Endothelial cell of umbilical vein (primary cell): ENCODE measurements around the gene SART3. TPM values are rescaled to one million over a fixed set of nuclear protein-coding genes. Genes with fewer than 3 reads are reported as not detected.

Source experiments
- BruUV-seq: library from RNA; stranded (reverse); fragments of 400-500 nt; replicated peaks from 2 replicates; lab custom pipeline; 2021; lab: Mats Ljungman, UMichigan
- CTCF ChIA-PET: fragments of 300-600, 350-600 bp; sonication (Branson Sonifier 250); formaldehyde crosslinking; loops from one replicate; lab custom pipeline; 2021; ENCODE audit warnings: antibody characterized with exemption, inconsistent platforms; lab: Charles Lee
- POLR2A ChIA-PET: fragments of 300-600, 350-600 bp; sonication (Branson Sonifier 250); formaldehyde crosslinking; loops from one replicate; lab custom pipeline; 2021; ENCODE audit warnings: antibody characterized with exemption, inconsistent platforms; lab: Charles Lee
- DNase-seq: peaks from one replicate; pipeline ENCODE4 v3.0.0-alpha.2; 2011; ENCODE audit warnings: low read depth, low spot score
- FAIRE-seq: peaks from 2 replicates; lab custom pipeline; 2011; peaks lifted over from hg19 to GRCh38; lab: Jason Lieb, UNC
- H2AFZ ChIP-seq: 2 replicates; pipeline ENCODE4 v1.6.0; 2012; ENCODE audit warnings: low read depth, low read length, control low read depth, inconsistent platforms
- H3K27ac ChIP-seq: 2 replicates; pipeline ENCODE4 v1.5.1; 2011; ENCODE audit warnings: low read depth, mild to moderate bottlenecking, control low read depth, low read length, moderate library complexity; ENCODE audit not compliant: insufficient read depth
- H3K27me3 ChIP-seq, 2 experiments: 2 replicates each; pipeline versions ENCODE4 v1.6.0 to v1.6.1; 2011; ENCODE audit warnings: low read length in 2 of 2, mixed read lengths in 1 of 2; ENCODE audit not compliant: control insufficient read depth in 2 of 2, insufficient read depth in 2 of 2
- H3K36me3 ChIP-seq, 2 experiments: 2 replicates in 1 of 2; 3 replicates in 1 of 2; pipeline ENCODE4 v1.5.1; 2011; ENCODE audit warnings: low read length in 2 of 2, mild to moderate bottlenecking in 1 of 2, moderate library complexity in 1 of 2; ENCODE audit not compliant: control insufficient read depth in 2 of 2, insufficient read depth in 2 of 2; ENCODE audit errors: extremely low read depth in 1 of 2
- H3K4me1 ChIP-seq: 3 replicates; pipeline ENCODE4 v1.5.1; 2011; ENCODE audit warnings: mild to moderate bottlenecking, low read length; ENCODE audit not compliant: control insufficient read depth, insufficient read depth; ENCODE audit errors: extremely low read depth
- H3K4me2 ChIP-seq: 2 replicates; pipeline ENCODE4 v1.6.1; 2011; ENCODE audit warnings: low read length, control low read depth, mixed read lengths; ENCODE audit not compliant: insufficient read depth
- H3K4me3 ChIP-seq, 3 experiments: fragments of 200-600 bp in 1 of 3; sonication (generic), shearing (Covaris generic) in 1 of 3; replicated peaks in 1 of 3; 2 replicates each; pipeline ENCODE4 v1.5.1; 2011 to 2016; ENCODE audit warnings: control low read depth in 3 of 3, low read length in 3 of 3, mild to moderate bottlenecking in 2 of 3, inconsistent platforms in 1 of 3, low read depth in 1 of 3, moderate library complexity in 1 of 3; ENCODE audit not compliant: insufficient read depth in 1 of 3
- H3K79me2 ChIP-seq: 2 replicates; pipeline ENCODE4 v1.6.0; 2012; ENCODE audit warnings: low read length, inconsistent platforms; ENCODE audit not compliant: control insufficient read depth, insufficient read depth
- H3K9ac ChIP-seq: replicated peaks from 2 replicates; pipeline ENCODE3; 2011; ENCODE audit warnings: low read length, control low read depth; ENCODE audit not compliant: insufficient read depth; ENCODE audit errors: extremely low read depth
- H3K9me1 ChIP-seq: replicated peaks from 3 replicates; pipeline ENCODE4 v1.6.0; 2011; ENCODE audit warnings: mild to moderate bottlenecking, low read length; ENCODE audit not compliant: control insufficient read depth, insufficient read depth; ENCODE audit errors: extremely low read depth
- H3K9me3 ChIP-seq: replicated peaks from 2 replicates; pipeline ENCODE4 v1.5.1; 2012; ENCODE audit warnings: low read length, inconsistent platforms; ENCODE audit not compliant: control insufficient read depth, insufficient read depth
- H4K20me1 ChIP-seq: replicated peaks from 2 replicates; pipeline ENCODE3; 2011; ENCODE audit warnings: mild to moderate bottlenecking, low read length; ENCODE audit not compliant: control insufficient read depth, insufficient read depth; ENCODE audit errors: extremely low read depth
- CTCF ChIP-seq, 2 donors: IDR thresholded peaks; 1 replicate in 1 of 2; 2 replicates in 1 of 2; pipeline ENCODE4 v1.5.1; 2011; ENCODE audit warnings: low read length in 2 of 2, mild to moderate bottlenecking in 2 of 2, moderate library complexity in 2 of 2, control low read depth in 1 of 2, inconsistent platforms in 1 of 2, low read depth in 1 of 2; ENCODE audit not compliant: insufficient read depth in 1 of 2; ENCODE audit errors: extremely low read depth in 1 of 2
- EZH2 ChIP-seq: IDR thresholded peaks from 2 replicates; pipeline ENCODE4 v1.6.1; 2012; ENCODE audit warnings: borderline replicate concordance, low read depth, mild to moderate bottlenecking, moderate library complexity, low read length, inconsistent platforms; ENCODE audit not compliant: severe bottlenecking
- FOS ChIP-seq: IDR thresholded peaks from 2 replicates; pipeline ENCODE4 v1.6.1; 2011; ENCODE audit warnings: mild to moderate bottlenecking, low read length, moderate library complexity, borderline replicate concordance; ENCODE audit not compliant: insufficient read depth
- GATA2 ChIP-seq: IDR thresholded peaks from 2 replicates; pipeline ENCODE4 v1.7.0; 2011; ENCODE audit warnings: low read depth, mild to moderate bottlenecking, moderate library complexity, mixed read lengths, low read length; ENCODE audit not compliant: insufficient read length, insufficient read depth
- JUN ChIP-seq: IDR thresholded peaks from 2 replicates; pipeline ENCODE4 v1.6.1; 2011; ENCODE audit warnings: borderline replicate concordance, low read depth; ENCODE audit not compliant: insufficient read length, insufficient read depth
- MAX ChIP-seq: IDR thresholded peaks from 2 replicates; pipeline ENCODE4 v1.6.1; 2011; ENCODE audit not compliant: insufficient read depth, insufficient read length
- MYC ChIP-seq: IDR thresholded peaks from one replicate; pipeline ENCODE4 v1.6.1; 2011; ENCODE audit warnings: mild to moderate bottlenecking, low read depth, low read length
- POLR2A ChIP-seq: IDR thresholded peaks from 2 replicates; pipeline ENCODE4 v1.6.1; 2012; ENCODE audit warnings: low read depth, mild to moderate bottlenecking, control low read depth, low read length
- POLR2AphosphoS5 ChIP-seq: IDR thresholded peaks from 2 replicates; pipeline ENCODE4 v1.6.1; 2012; ENCODE audit warnings: low read depth, mild to moderate bottlenecking, control low read depth, low read length, moderate library complexity; ENCODE audit not compliant: insufficient read depth
- dilution Hi-C: fragments of 300-500 bp; cut with MboI; formaldehyde crosslinking; loops from one replicate; pipeline ENCODE4 v1.15.0; 2019; ENCODE audit warnings: low sequenced_read_pairs; ENCODE audit not compliant: extremely low pct_ligation_motif_present
- intact Hi-C: fragments of 100-400 bp; cut with micrococcal nuclease; formaldehyde crosslinking; loops from one replicate; pipeline ENCODE4 v1.10.0; 2022
- polyA plus RNA-seq, 4 experiments: library from polyadenylated mRNA; depleted of rRNA in 3 of 4; stranded (reverse) in 3 of 4; unstranded in 1 of 4; fragments of >200 nt; gene quantifications; 2 replicates each; pipeline versions ENCODE4 v1.2.1 to v1.2.3, GENCODE V29; 2011 to 2012; ENCODE audit warnings: missing spikeins in 1 of 4
- total RNA-seq: library from RNA; stranded (reverse); gene quantifications from 2 replicates; pipeline ENCODE4 v1.2.3, GENCODE V29; 2021

SART3 gene
- total and polyA plus RNA-seq, 2 donors (not counting 3 experiments of a cell fraction or from before 2014, with no cell fraction given): 13.9 to 50.7 TPM

- CTCF ChIA-PET: interaction anchor here (1.1 to 7.4 kb wide), 5 partner anchors 9 to 525 kb away, joined by 3 to 86 read pairs (median 6); partner anchors contain the start of gene ALKBH2
- Histone ChIP-seq H3K9ac (no peak overlapping the region), H2AFZ (no peak overlapping the region), H3K27ac (no peak overlapping the region), H3K9me1 (no peaks in the 10 kb centered on the region), H3K4me3 (no peak overlapping the region), H3K36me3 (peaks cover 15 to 17% of the 10 kb centered on the region in 2 experiments), H3K4me2 (no peak overlapping the region), H4K20me1 (no peaks in the 10 kb centered on the region), H3K27me3 (no peaks in the 10 kb centered on the region), H3K9me3 (no peaks in the 10 kb centered on the region), H3K4me1 (peaks cover 22% of the 10 kb centered on the region), H3K79me2 (peaks cover 4% of the 10 kb centered on the region)
- FAIRE-seq (no peak), DNase-seq (peak; percentile 21)
- BruUV-seq: no TSS peak
- POLR2A ChIA-PET: no interaction called here
- dilution Hi-C loops: no loop called here
- intact Hi-C loops: no loop called here
- TF ChIP-seq GATA2 (no peak), MYC (no peak), MAX (no peak), FOS (no peak)
These were observed 6.7 kb upstream of the SART3 start for GRCh38 chr12:108567406-108568337.

- intact Hi-C loops: no loop called here
- dilution Hi-C loops: no loop called here
- no peak for FAIRE-seq
- Histone ChIP-seq H3K4me2 (no peak overlapping the region), H3K4me1 (peaks cover 27% of the 10 kb centered on the region), H3K9me3 (no peaks in the 10 kb centered on the region), H3K27me3 (no peaks in the 10 kb centered on the region), H3K9me1 (no peaks in the 10 kb centered on the region), H3K79me2 (peaks cover 4% of the 10 kb centered on the region), H4K20me1 (no peaks in the 10 kb centered on the region), H3K9ac (no peak overlapping the region), H2AFZ (no peak overlapping the region), H3K36me3 (peaks cover 15 to 17% of the 10 kb centered on the region in 2 experiments), H3K27ac (peak overlapping the region; percentile 27), H3K4me3 (no peak overlapping the region)
- no TSS peak for BruUV-seq
- no peak for DNase-seq
- ChIA-PET CTCF (interaction anchor here (0.7 to 3.1 kb wide), 8 partner anchors 52 to 827 kb away, joined by 3 to 55 read pairs (median 6); partner anchors contain the start of gene ALKBH2), POLR2A (no interaction called here)
- TF ChIP-seq JUN (no peak), MYC (no peak), EZH2 (no peak), GATA2 (no peak), POLR2AphosphoS5 (no peak), FOS (no peak), MAX (no peak), CTCF (IDR thresholded peaks at IDR 0.05; ENCODE audit: extremely low read depth in 1 of 2, insufficient read depth in 1 of 2, low read depth in 1 of 2, low read length in 2 of 2) (no peak), POLR2A (no peak)
These were observed 5.5 kb upstream of the SART3 start for GRCh38 chr12:108566452-108566851.
